Myometrial cell (primary cell): ENCODE data around the gene CPN2. TPM values are rescaled to one million over a fixed set of nuclear protein-coding genes. Genes with fewer than 3 reads are reported as not detected.

Source experiments
- total RNA-seq: library from RNA; depleted of rRNA; stranded (reverse); fragments of >200 nt; gene quantifications from 2 replicates; pipeline ENCODE4 v1.2.3, GENCODE V29; 2015

Gene CPN2, protein sequence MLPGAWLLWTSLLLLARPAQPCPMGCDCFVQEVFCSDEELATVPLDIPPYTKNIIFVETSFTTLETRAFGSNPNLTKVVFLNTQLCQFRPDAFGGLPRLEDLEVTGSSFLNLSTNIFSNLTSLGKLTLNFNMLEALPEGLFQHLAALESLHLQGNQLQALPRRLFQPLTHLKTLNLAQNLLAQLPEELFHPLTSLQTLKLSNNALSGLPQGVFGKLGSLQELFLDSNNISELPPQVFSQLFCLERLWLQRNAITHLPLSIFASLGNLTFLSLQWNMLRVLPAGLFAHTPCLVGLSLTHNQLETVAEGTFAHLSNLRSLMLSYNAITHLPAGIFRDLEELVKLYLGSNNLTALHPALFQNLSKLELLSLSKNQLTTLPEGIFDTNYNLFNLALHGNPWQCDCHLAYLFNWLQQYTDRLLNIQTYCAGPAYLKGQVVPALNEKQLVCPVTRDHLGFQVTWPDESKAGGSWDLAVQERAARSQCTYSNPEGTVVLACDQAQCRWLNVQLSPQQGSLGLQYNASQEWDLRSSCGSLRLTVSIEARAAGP
- not detected in 2 replicates for total RNA-seq

GRCh38 chr3:194351080-194351672, at the start of gene CPN2:
CPN2 (minus strand) TSS chr3:194351328; CDS start chr3:194342702, 8,626 bp downstream.

DNA sequence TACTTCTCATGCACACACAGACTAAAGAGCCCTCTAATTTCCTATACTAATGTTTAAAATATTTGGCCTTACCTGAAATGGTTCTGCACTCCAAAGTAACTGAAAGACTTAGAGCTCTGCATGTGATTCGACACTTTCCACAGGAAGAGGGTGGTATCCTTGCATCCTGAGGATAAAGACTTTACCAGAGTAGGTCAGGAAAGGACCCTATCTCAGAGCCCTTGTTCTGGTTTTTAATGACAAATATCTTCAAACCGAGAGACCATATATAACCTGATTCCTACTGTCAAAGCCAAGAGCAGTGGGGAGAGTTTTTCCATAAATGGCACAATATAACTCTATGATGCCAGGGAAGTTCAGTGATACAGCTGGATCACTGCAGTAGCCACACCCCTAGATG, 48.0 kb upstream of the CPN2 start, which contains the start of gene GP5:
Gene GP5, minus strand, starts transcription at position 101 of the 400 bp plus-strand sequence. CDS start 984 bp downstream, outside the sequence.

DNA sequence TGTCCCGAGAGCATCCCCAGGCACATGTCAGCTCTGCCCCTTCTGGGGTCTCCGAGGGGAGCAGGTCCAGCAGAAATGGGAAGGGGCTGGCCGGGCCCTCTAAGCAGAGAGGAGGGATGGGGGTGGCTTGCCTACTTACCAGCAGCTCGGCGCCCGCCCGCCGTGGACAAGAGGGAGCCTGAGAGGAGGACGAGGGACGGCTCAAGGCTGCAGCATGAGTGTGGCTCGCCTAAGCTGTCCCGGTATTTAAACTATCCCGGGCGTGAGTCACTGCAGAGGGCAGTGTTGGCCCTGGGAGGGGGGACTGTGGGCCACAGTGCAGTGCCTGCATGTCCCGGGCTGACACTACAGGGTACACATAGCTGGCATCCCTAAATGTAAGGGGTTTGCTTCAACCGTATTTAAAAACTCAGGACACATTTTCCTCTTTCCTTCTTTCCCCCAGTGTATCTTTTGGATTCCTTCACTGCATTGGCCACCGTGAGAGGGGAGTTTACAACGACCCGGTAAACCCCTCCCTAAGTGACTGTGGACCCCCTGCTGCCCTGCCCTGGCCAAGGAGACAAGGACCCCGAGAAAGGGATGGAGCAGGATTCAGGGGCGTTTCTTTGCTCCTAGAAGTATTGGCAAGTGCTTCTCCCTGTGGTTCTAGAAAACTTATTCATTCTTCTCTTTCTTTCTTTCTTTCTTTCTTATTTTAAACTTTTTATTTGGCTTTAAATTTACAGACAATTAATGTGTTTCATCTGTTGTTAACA, 18.6 kb upstream of the CPN2 start, which contains the start of gene LRRC15:
Gene LRRC15, minus strand, starts transcription at position 222 of the 758 bp plus-strand sequence. CDS start 8,700 bp downstream, outside the sequence.

Other genes with a start within 250 kb of the CPN2 start
- 0.18 TPM in 1 of 2 replicates, not detected in the other for gene HES1, start 215.2 kb downstream of the CPN2 start, total RNA-seq
- gene LRRC15, start 18.4 kb upstream of the CPN2 start, total RNA-seq = under 0.01 TPM in 1 of 2 replicates, not detected in the other
- under 0.01 TPM in 2 replicates for gene GP5, start 47.9 kb upstream of the CPN2 start, total RNA-seq
- 36.6 and 65.4 TPM in 2 replicates for gene ATP13A3, start 135.7 kb upstream of the CPN2 start, total RNA-seq